HG02642 (cell line): ENCODE results near the gene TMEM178B.
"Not testable (repeated sequence)": the region's sequence is repeated elsewhere in the genome, so short reads cannot be mapped to it uniquely, and the experiment has no call there.

Experiments used
- ATAC-seq: cut with Tn5 transposase; IDR thresholded peaks from one replicate; pipeline ENCODE4 v1.9.1; 2021; ENCODE audit warnings: mild to moderate bottlenecking; ENCODE audit not compliant: unreplicated experiment, poor library complexity

The TMEM178B gene

GRCh38 chr7:141369422-141369821 lies 295.6 kb downstream of the TMEM178B start:
- no peak for ATAC-seq

GRCh38 chr7:141370178-141370577 lies 296.3 kb downstream of the TMEM178B start:
- no peak for ATAC-seq

- ATAC-seq: no peak
Observed at GRCh38 chr7:141370650-141371049, 296.8 kb downstream of the TMEM178B start.

- no peak for ATAC-seq
Observed at GRCh38 chr7:141374425-141374824, 300.6 kb downstream of the TMEM178B start.

GRCh38 chr7:141375442-141375841 lies 301.6 kb downstream of the TMEM178B start:
- ATAC-seq: no peak

GRCh38 chr7:141377906-141378305 lies 304.0 kb downstream of the TMEM178B start:
- no peak for ATAC-seq

GRCh38 chr7:141378405-141378804 lies 304.5 kb downstream of the TMEM178B start:
- ATAC-seq: no peak

GRCh38 chr7:141381794-141382427 lies 308.0 kb downstream of the TMEM178B start:
- ATAC-seq: no peak

- ATAC-seq: not testable (repeated sequence)
Observed at GRCh38 chr7:141383356-141383755, 309.5 kb downstream of the TMEM178B start.

- ATAC-seq: no peak
Observed at GRCh38 chr7:141386881-141387280, 313.0 kb downstream of the TMEM178B start.

GRCh38 chr7:141387521-141388217 lies 313.8 kb downstream of the TMEM178B start:
- no peak for ATAC-seq

- ATAC-seq: no peak
Observed at GRCh38 chr7:141389140-141389796, 315.4 kb downstream of the TMEM178B start.

- ATAC-seq: no peak
Observed at GRCh38 chr7:141390339-141390738, 316.5 kb downstream of the TMEM178B start.

GRCh38 chr7:141393056-141393455 lies 319.2 kb downstream of the TMEM178B start:
- ATAC-seq: no peak

GRCh38 chr7:141397236-141398163 lies 323.6 kb downstream of the TMEM178B start:
- no peak for ATAC-seq

GRCh38 chr7:141400356-141400755 lies 326.5 kb downstream of the TMEM178B start:
- ATAC-seq: no peak

GRCh38 chr7:141402277-141402996 lies 328.6 kb downstream of the TMEM178B start:
- ATAC-seq: no peak

- not testable (repeated sequence) for ATAC-seq
Observed at GRCh38 chr7:141403846-141404245, 330.0 kb downstream of the TMEM178B start.

GRCh38 chr7:141406347-141406746 lies 332.5 kb downstream of the TMEM178B start:
- no peak for ATAC-seq

GRCh38 chr7:141407893-141408292 lies 334.0 kb downstream of the TMEM178B start:
- ATAC-seq: no peak
